WI38 (cell line): ENCODE measurements around the gene MBD5.

Experiments used
- H3K4me3 ChIP-seq: 2 replicates; pipeline ENCODE4 v1.5.1; 2011; ENCODE audit warnings: low read depth, mild to moderate bottlenecking, control low read depth, low read length
- CTCF ChIP-seq: IDR thresholded peaks from 2 replicates; pipeline ENCODE4 v1.5.1; 2012; ENCODE audit warnings: low read depth, mild to moderate bottlenecking, control low read depth, low read length

Gene MBD5

GRCh38 chr2:148490840-148491439 lies 470.0 kb downstream of the MBD5 start:
- no peak for TF ChIP-seq CTCF
- no peak overlapping the region for H3K4me3 ChIP-seq

DNA sequence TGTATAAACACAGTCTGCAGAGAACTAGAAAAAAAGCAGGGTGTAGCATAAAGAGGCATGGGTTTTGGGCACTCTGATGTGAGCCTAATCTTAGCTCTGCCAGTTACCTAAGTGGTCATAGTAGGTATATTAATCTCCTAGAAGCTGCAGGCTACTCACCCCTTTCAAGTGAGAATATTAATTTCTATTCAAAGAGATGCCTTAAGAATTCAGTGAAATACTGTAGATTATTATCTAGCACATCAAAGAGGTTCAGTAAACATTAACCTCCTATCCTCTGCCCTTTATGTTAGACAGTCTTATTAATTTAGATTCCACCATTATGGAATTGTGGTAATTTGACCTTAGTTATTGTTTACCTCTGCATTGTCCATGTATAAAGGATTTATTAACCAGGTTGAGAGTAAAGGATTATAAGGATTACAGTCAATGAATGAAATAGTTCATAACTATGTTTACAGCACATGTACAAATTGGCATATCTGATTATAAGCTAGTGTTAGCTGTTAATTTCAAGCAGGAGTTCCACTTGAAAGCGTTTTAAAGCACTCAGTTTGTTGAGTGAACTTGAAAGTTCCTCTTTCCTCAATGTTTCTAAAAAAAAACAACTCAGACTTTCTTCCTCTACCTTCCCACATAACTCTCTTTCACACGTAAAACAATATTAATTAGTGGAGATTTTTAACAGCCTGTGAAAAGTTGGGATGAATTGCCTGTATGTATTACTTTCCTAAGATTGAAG lies 473.1 kb downstream of the MBD5 start:
- no peak overlapping the region for H3K4me3 ChIP-seq

GRCh38 chr2:148495586-148495985 lies 474.7 kb downstream of the MBD5 start:
- no peak overlapping the region for H3K4me3 ChIP-seq
- TF ChIP-seq CTCF: no peak

More for the DNA sequence above, 473.1 kb downstream of the MBD5 start:
- TF ChIP-seq CTCF: no peak

DNA sequence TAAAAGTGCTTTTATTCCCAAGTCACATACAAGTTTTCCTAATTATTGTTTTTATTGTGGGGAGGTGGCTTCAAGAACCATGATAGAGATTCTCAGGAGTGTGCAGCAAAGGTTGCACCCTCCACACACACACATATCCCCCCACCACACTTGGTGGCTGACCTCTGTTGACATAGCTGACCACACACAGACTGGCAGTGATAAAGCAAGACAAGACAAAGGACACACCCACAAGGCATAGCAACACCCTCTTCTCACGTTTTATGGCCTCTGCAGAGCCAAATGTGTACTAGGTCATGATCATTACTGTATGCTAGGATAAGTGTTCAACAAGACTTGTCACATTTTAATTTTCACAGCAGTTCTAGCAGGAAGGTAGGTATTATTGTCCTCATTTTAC lies 480.7 kb downstream of the MBD5 start:
- TF ChIP-seq CTCF: no peak
- H3K4me3 ChIP-seq: no peak overlapping the region

DNA sequence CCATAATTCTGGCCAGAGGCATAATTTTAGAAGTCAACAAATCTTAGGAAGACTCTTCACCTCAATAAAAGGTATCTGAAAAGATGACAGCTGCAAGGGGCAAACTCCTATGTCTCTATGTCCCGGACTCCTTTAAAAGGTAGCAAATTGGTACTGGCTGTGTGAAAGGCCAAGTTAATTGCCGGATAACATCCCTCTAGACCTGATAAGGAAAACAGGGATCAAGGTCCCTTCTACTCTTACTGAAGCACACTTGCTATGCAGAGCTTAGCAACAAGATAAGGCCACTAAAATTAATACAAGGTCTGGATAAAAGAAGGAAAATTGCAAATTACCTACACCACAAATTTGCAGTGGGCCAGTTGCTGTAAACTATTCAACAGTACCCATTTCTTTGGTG lies 482.6 kb downstream of the MBD5 start:
- H3K4me3 ChIP-seq: no peak overlapping the region
- no peak for TF ChIP-seq CTCF

- no peak overlapping the region for H3K4me3 ChIP-seq
- no peak for TF ChIP-seq CTCF
Observed at GRCh38 chr2:148507970-148508369, 487.1 kb downstream of the MBD5 start.

- H3K4me3 ChIP-seq: peak overlapping the region; percentile 37; the same call in 1 of the 2 replicates
Observed at GRCh38 chr2:148508878-148509287, 488.0 kb downstream of the MBD5 start.

More at GRCh38 chr2:148508878-148509287, 488.0 kb downstream of the MBD5 start:
- no peak for TF ChIP-seq CTCF
